Fibroblast of the aortic adventitia (primary cell): Measurements from ENCODE around the gene PI4KA. TPM values are rescaled to one million over a fixed set of nuclear protein-coding genes. Genes with fewer than 3 reads are reported as not detected.

Experiments used
- DNase-seq: peaks from one replicate; pipeline ENCODE4 v3.0.0-alpha.2; 2010; ENCODE audit warnings: low read depth
- H3K4me3 ChIP-seq: 2 replicates; pipeline ENCODE4 v1.5.1; 2011; ENCODE audit warnings: low read depth, mild to moderate bottlenecking, control low read depth, low read length, moderate library complexity
- CTCF ChIP-seq: IDR thresholded peaks from 2 replicates; pipeline ENCODE4 v1.5.1; 2011; ENCODE audit warnings: mild to moderate bottlenecking, low read length, control low read depth, inconsistent platforms; ENCODE audit not compliant: insufficient read depth
- total RNA-seq: library from RNA; depleted of rRNA; stranded (reverse); fragments of >200 nt; gene quantifications from 2 replicates; pipeline ENCODE4 v1.2.3, GENCODE V29; 2012; ENCODE audit warnings: low replicate concordance

PI4KA gene
- total RNA-seq, 1 donor = 49.9 TPM

GRCh38 chr22:20729194-20729593, 129.4 kb downstream of the PI4KA start:
- no peak overlapping the region for H3K4me3 ChIP-seq
- no peak for DNase-seq

GRCh38 chr22:20728523-20729190, 130.0 kb downstream of the PI4KA start:
- no peak overlapping the region for H3K4me3 ChIP-seq
- TF ChIP-seq CTCF = no peak
- no peak for DNase-seq

More at GRCh38 chr22:20729194-20729593, 129.4 kb downstream of the PI4KA start:
- no peak for TF ChIP-seq CTCF

- DNase-seq = no peak
- no peak overlapping the region for H3K4me3 ChIP-seq
- no peak for TF ChIP-seq CTCF
These were observed 131.2 kb downstream of the PI4KA start for GRCh38 chr22:20727118-20728015.

GRCh38 chr22:20725987-20726558, 132.5 kb downstream of the PI4KA start:
- no peak for DNase-seq
- no peak overlapping the region for H3K4me3 ChIP-seq
- TF ChIP-seq CTCF = no peak

GRCh38 chr22:20724676-20725454, 133.7 kb downstream of the PI4KA start:
- TF ChIP-seq CTCF = no peak
- DNase-seq = no peak
- no peak overlapping the region for H3K4me3 ChIP-seq
